ENCODE measurements around the gene LYL1. TPM values are rescaled to one million over a fixed set of nuclear protein-coding genes. Genes with fewer than 3 reads are reported as not detected.
A peak's percentile ranks its signal among the peaks of the same experiment; 100 is the strongest.

The LYL1 gene
- total and polyA plus RNA-seq, 9 of the 15 experiments (the other 6 are each of a cell fraction or from before 2014, with no cell fraction given), result 1.3 to 266 (median 34.0) TPM

GRCh38 chr19:13095934-13096927, 6.4 kb downstream of the LYL1 start (continued):
- TF ChIP-seq JUND (IDR thresholded peaks at IDR 0.05; ENCODE audit: borderline replicate concordance, low read depth, low read length) (0 out of 2 replicates have a peak, but pooled peaks have one; percentile 23), JUND (tag; IDR thresholded peaks at IDR 0.05; ENCODE audit: borderline replicate concordance, low read depth, low read length) (peak; percentile 5; the same call in 1 of the 3 replicates), ZNF764 (CRISPR knock-in tag; IDR thresholded peaks at IDR 0.05; ENCODE audit: low read depth) (0 out of 2 replicates have a peak, but pooled peaks have one; percentile 10), ZNF280B (CRISPR knock-in tag; IDR thresholded peaks at IDR 0.05) (no peak), CREM (IDR thresholded peaks at IDR 0.05; ENCODE audit: low read depth) (peak; percentile 58; the same call in 1 of the 2 replicates), MYNN (IDR thresholded peaks at IDR 0.05) (peak; percentile 37; the same call in 1 of the 2 replicates), MYNN (CRISPR knock-in tag; IDR thresholded peaks at IDR 0.05) (no peak), PML (IDR thresholded peaks at IDR 0.05; ENCODE audit: low read length) (0 out of 2 replicates have a peak, but pooled peaks have one; percentile 12), MAZ (CRISPR knock-in tag; conservative IDR thresholded peaks at IDR 0.05 in 1 of 2, IDR thresholded peaks at IDR 0.05 in 1 of 2) (peak; percentile 78 to 79), HMGN3 (IDR thresholded peaks at IDR 0.05; ENCODE audit: borderline replicate concordance, extremely low read depth, insufficient read length, low read depth, low read length) (peak; percentile 81), SRSF9 (IDR thresholded peaks at IDR 0.05; ENCODE audit: borderline replicate concordance, low read depth, low read length) (no peak), MBD1 (CRISPR knock-in tag; IDR thresholded peaks at IDR 0.05) (no peak), ZBTB9 (CRISPR knock-in tag; IDR thresholded peaks at IDR 0.05) (peak; percentile 72; the same call in 1 of the 2 replicates), TBL1XR1 (IDR thresholded peaks at IDR 0.05; ENCODE audit: low read length in 2 of 2) (0 out of 4 replicates have a peak, but pooled peaks of 1 of the 2 experiments have one; percentile 7), TRIM24 (IDR thresholded peaks at IDR 0.05) (0 out of 4 replicates have a peak, but pooled peaks of 1 of the 2 experiments have one; percentile 27), SP1 (CRISPR knock-in tag; IDR thresholded peaks at IDR 0.05) (peak; percentile 39; the same call in 1 of the 2 replicates), KLF13 (tag; IDR thresholded peaks at IDR 0.05; ENCODE audit: borderline replicate concordance, low read depth) (no peak), E2F6 (IDR thresholded peaks at IDR 0.05; ENCODE audit: borderline replicate concordance in 1 of 2, extremely low read depth in 1 of 2, insufficient read depth in 1 of 2, insufficient read length in 1 of 2, low read depth in 1 of 2, low read length in 1 of 2, poor library complexity in 1 of 2, severe bottlenecking in 1 of 2) (peak; percentile 82 to 89)

All from K562 (cell line).